GM23338 (cell line): ENCODE results near the gene DNAAF5. TPM values are rescaled to one million over a fixed set of nuclear protein-coding genes. Genes with fewer than 3 reads are reported as not detected.

ENCODE experiments used
- ATAC-seq: fragments of 200-7000 bp; cut with Tn5 transposase; 3 replicates; pipeline ENCODE4 v1.9.1; 2020
- DNase-seq: peaks from one replicate; pipeline ENCODE4 v3.0.0-alpha.2; 2015; ENCODE audit warnings: low spot score
- H2AFZ ChIP-seq: fragments of 200-600 bp; sonication (generic); 2 replicates; pipeline ENCODE4 v1.8.0; 2016; ENCODE audit warnings: antibody characterized with exemption, mild to moderate bottlenecking, moderate library complexity
- H3F3A ChIP-seq: fragments of 200-600 bp; sonication (generic); replicated peaks from 2 replicates; pipeline ENCODE4 v1.8.0; 2017; ENCODE audit warnings: antibody characterized with exemption, mixed run types, low read depth
- H3K27ac ChIP-seq: fragments of 200-600 bp; sonication (generic); 2 replicates; pipeline ENCODE4 v1.6.1; 2016; ENCODE audit warnings: low read depth
- H3K27me3 ChIP-seq: fragments of 200-600 bp; sonication (generic); 2 replicates; pipeline ENCODE4 v1.8.0; 2016; ENCODE audit warnings: mild to moderate bottlenecking, mixed run types, moderate library complexity; ENCODE audit not compliant: insufficient read depth
- H3K36me3 ChIP-seq: fragments of 200-600 bp; sonication (generic); 2 replicates; pipeline ENCODE4 v1.8.0; 2016; ENCODE audit warnings: mild to moderate bottlenecking; ENCODE audit not compliant: insufficient read depth
- H3K4me1 ChIP-seq: fragments of 200-600 bp; sonication (generic); 2 replicates; pipeline ENCODE4 v1.8.0; 2016; ENCODE audit warnings: mild to moderate bottlenecking, moderate library complexity; ENCODE audit not compliant: insufficient read depth
- H3K4me2 ChIP-seq: fragments of 200-600 bp; sonication (generic); 2 replicates; pipeline ENCODE4 v1.7.1; 2017; ENCODE audit warnings: mixed run types
- H3K4me3 ChIP-seq: fragments of 200-600 bp; sonication (generic); 2 replicates; pipeline ENCODE4 v1.6.1; 2016; ENCODE audit warnings: mixed run types
- H3K79me2 ChIP-seq: fragments of 200-600 bp; sonication (generic); replicated peaks from 2 replicates; pipeline ENCODE4 v1.8.0; 2017; ENCODE audit warnings: mild to moderate bottlenecking; ENCODE audit not compliant: insufficient read depth
- H3K9me2 ChIP-seq: fragments of 200-600 bp; sonication (generic); 2 replicates; pipeline ENCODE4 v1.8.0; 2017; ENCODE audit not compliant: insufficient read depth
- H4K20me1 ChIP-seq: fragments of 200-600 bp; sonication (generic); replicated peaks from 2 replicates; pipeline ENCODE4 v1.8.0; 2017; ENCODE audit warnings: mild to moderate bottlenecking; ENCODE audit not compliant: insufficient read depth
- H3K27ac Mint-ChIP-seq: 2 replicates; pipeline ENCODE4 v1.8.0; 2020; ENCODE audit warnings: inconsistent platforms, mild to moderate bottlenecking, moderate library complexity, mixed read lengths
- H3K27me3 Mint-ChIP-seq: 3 replicates; pipeline ENCODE4 v1.8.0; 2022; ENCODE audit warnings: low read depth, mild to moderate bottlenecking, moderate library complexity, mixed read lengths, inconsistent platforms; ENCODE audit not compliant: insufficient read depth, poor library complexity
- H3K36me3 Mint-ChIP-seq: 3 replicates; pipeline ENCODE4 v1.8.0; 2021; ENCODE audit warnings: low read depth, mild to moderate bottlenecking, inconsistent platforms, moderate library complexity, mixed read lengths
- H3K4me1 Mint-ChIP-seq: 3 replicates; pipeline ENCODE4 v1.8.0; 2020; ENCODE audit warnings: mild to moderate bottlenecking, inconsistent platforms, mixed read lengths
- H3K4me3 Mint-ChIP-seq: 3 replicates; pipeline ENCODE4 v1.8.0; 2021; ENCODE audit warnings: moderate library complexity, mild to moderate bottlenecking, inconsistent platforms, mixed read lengths
- H3K9me3 Mint-ChIP-seq: 3 replicates; pipeline ENCODE4 v1.8.0; 2020; ENCODE audit warnings: moderate library complexity, mild to moderate bottlenecking, inconsistent platforms, mixed read lengths
- CREB1 ChIP-seq: fragments of 250-450 bp; sonication (Bioruptor Pico); IDR thresholded peaks from 2 replicates; pipeline ENCODE4 v1.5.0; 2020; ENCODE audit warnings: low read depth, mild to moderate bottlenecking, moderate library complexity
- CTCF ChIP-seq, 2 experiments: fragments of 200-600 bp in 1 of 2; sonication (generic) in 1 of 2; conservative IDR thresholded peaks; 2 replicates each; pipeline versions ENCODE4 v1.5.1 to v1.6.1; 2016 to 2017; ENCODE audit warnings: antibody characterized with exemption in 2 of 2, low read depth in 2 of 2, mild to moderate bottlenecking in 2 of 2, moderate library complexity in 1 of 2
- ETS1 ChIP-seq: IDR thresholded peaks from 2 replicates; pipeline ENCODE4 v1.6.1; 2016; ENCODE audit warnings: antibody characterized with exemption
- EZH2 ChIP-seq: fragments of 200-600 bp; sonication (generic); IDR thresholded peaks from one replicate; pipeline ENCODE4 v1.8.0; 2017; ENCODE audit warnings: antibody characterized with exemption, mild to moderate bottlenecking, low read depth; ENCODE audit not compliant: unreplicated experiment
- EZH2phosphoT487 ChIP-seq: fragments of 200-600 bp; sonication (generic); IDR thresholded peaks from one replicate; pipeline ENCODE4 v1.8.1; 2018; ENCODE audit warnings: antibody characterized with exemption; ENCODE audit not compliant: unreplicated experiment
- JUNB ChIP-seq: IDR thresholded peaks from one replicate; pipeline ENCODE4 v1.6.1; 2016; ENCODE audit warnings: antibody characterized with exemption; ENCODE audit not compliant: unreplicated experiment
- NANOG ChIP-seq: IDR thresholded peaks from 2 replicates; pipeline ENCODE4 v1.6.1; 2016; ENCODE audit warnings: antibody characterized with exemption, borderline replicate concordance
- POLR2AphosphoS5 ChIP-seq: IDR thresholded peaks from 2 replicates; pipeline ENCODE4 v1.6.1; 2016; ENCODE audit warnings: antibody characterized with exemption, low read depth
- REST ChIP-seq: IDR thresholded peaks from one replicate; pipeline ENCODE4 v1.6.1; 2018; ENCODE audit warnings: antibody characterized with exemption; ENCODE audit not compliant: unreplicated experiment
- STAT1 ChIP-seq: IDR thresholded peaks from one replicate; pipeline ENCODE4 v1.6.1; 2016; ENCODE audit warnings: antibody characterized with exemption; ENCODE audit not compliant: unreplicated experiment
- ZNF114 ChIP-seq: fragments of 250-450 bp; sonication (Bioruptor Pico); IDR thresholded peaks from 2 replicates; pipeline ENCODE4 v1.5.0; 2020; ENCODE audit warnings: mild to moderate bottlenecking, moderate library complexity
- ZNF331 ChIP-seq: fragments of 250-450 bp; sonication (Bioruptor Pico); IDR thresholded peaks from 2 replicates; pipeline ENCODE4 v1.5.0; 2020; ENCODE audit warnings: low read depth, mild to moderate bottlenecking, moderate library complexity
- ZNF462 ChIP-seq: fragments of 250-450 bp; sonication (Bioruptor Pico); IDR thresholded peaks from 2 replicates; pipeline ENCODE4 v1.5.0; 2020; ENCODE audit warnings: mild to moderate bottlenecking, moderate library complexity
- polyA plus RNA-seq: library from polyadenylated mRNA; unstranded; fragments of >200 nt; fragmentation: Nextera tagmentation; extraction: Ambion mirVana; gene quantifications from 2 replicates; pipeline ENCODE4 v1.2.1, GENCODE V29; 2016
- total RNA-seq: library from RNA; depleted of rRNA; stranded (reverse); fragments of >200 nt; shearing (Covaris generic); gene quantifications from 2 replicates; pipeline ENCODE4 v1.2.3, GENCODE V29; 2014

Gene DNAAF5
- total and polyA plus RNA-seq, 2 experiments from 2014 or later, result 20.4 to 86.7 TPM

GRCh38 chr7:696426-696811 is 30.1 kb upstream of the DNAAF5 start:
- H4K20me1 ChIP-seq, result no peaks in the 10 kb centered on the region
- H3K79me2 ChIP-seq, result peaks cover 14% of the 10 kb centered on the region
- Mint-ChIP-seq H3K9me3 (peaks cover 11% of the 10 kb centered on the region), H3K4me3 (no peak overlapping the region), H3K27me3 (peaks cover 5% of the 10 kb centered on the region), H3K27ac (no peak overlapping the region), H3K36me3 (peaks cover 53% of the 10 kb centered on the region), H3K4me1 (peaks cover 6% of the 10 kb centered on the region)
- no peaks in the 10 kb centered on the region for H3K36me3 ChIP-seq
- no peak overlapping the region for H3K4me3 ChIP-seq
- H2AFZ ChIP-seq, result no peak overlapping the region
- H3F3A ChIP-seq, result no peaks in the 10 kb centered on the region
- H3K4me2 ChIP-seq, result no peak overlapping the region
- ATAC-seq, result no peak
- H3K4me1 ChIP-seq, result no peaks in the 10 kb centered on the region
- H3K27me3 ChIP-seq, result no peaks in the 10 kb centered on the region
- DNase-seq, result no peak
- TF ChIP-seq CREB1 (CRISPR knock-in tag) (no peak), ZNF114 (CRISPR knock-in tag) (no peak), REST (no peak), ZNF462 (CRISPR knock-in tag) (no peak), CTCF (conservative IDR thresholded peaks at IDR 0.05; ENCODE audit: low read depth in 2 of 2) (no peak), NANOG (no peak), STAT1 (no peak), EZH2phosphoT487 (no peak), EZH2 (no peak), POLR2AphosphoS5 (no peak), ETS1 (no peak), ZNF331 (CRISPR knock-in tag) (no peak), JUNB (no peak)
- no peaks in the 10 kb centered on the region for H3K9me2 ChIP-seq
- H3K27ac ChIP-seq, result no peak overlapping the region
